D721Med (cell line): ENCODE data around the gene MEFV.
A peak's percentile ranks its signal among the peaks of the same experiment; 100 is the strongest.

ENCODE experiments used
- DNase-seq: peaks from one replicate; pipeline ENCODE4 v3.0.0; 2011; ENCODE audit warnings: low spot score; ENCODE audit not compliant: insufficient read length
- FAIRE-seq: peaks from 2 replicates; lab custom pipeline; 2011; peaks lifted over from hg19 to GRCh38; lab: Jason Lieb, UNC
- TF ChIP-seq, protein P1 (sequence below): IDR thresholded peaks from 2 replicates; pipeline ENCODE4 v1.5.1; 2012; ENCODE audit warnings: mild to moderate bottlenecking, control low read depth; ENCODE audit not compliant: insufficient read depth; ENCODE audit errors: missing control alignments

Gene MEFV

GRCh38 chr16:3292604-3293003 lies 36.2 kb upstream of the MEFV start:
- no peak for FAIRE-seq
- TF ChIP-seq, protein P1, sequence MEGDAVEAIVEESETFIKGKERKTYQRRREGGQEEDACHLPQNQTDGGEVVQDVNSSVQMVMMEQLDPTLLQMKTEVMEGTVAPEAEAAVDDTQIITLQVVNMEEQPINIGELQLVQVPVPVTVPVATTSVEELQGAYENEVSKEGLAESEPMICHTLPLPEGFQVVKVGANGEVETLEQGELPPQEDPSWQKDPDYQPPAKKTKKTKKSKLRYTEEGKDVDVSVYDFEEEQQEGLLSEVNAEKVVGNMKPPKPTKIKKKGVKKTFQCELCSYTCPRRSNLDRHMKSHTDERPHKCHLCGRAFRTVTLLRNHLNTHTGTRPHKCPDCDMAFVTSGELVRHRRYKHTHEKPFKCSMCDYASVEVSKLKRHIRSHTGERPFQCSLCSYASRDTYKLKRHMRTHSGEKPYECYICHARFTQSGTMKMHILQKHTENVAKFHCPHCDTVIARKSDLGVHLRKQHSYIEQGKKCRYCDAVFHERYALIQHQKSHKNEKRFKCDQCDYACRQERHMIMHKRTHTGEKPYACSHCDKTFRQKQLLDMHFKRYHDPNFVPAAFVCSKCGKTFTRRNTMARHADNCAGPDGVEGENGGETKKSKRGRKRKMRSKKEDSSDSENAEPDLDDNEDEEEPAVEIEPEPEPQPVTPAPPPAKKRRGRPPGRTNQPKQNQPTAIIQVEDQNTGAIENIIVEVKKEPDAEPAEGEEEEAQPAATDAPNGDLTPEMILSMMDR, result no peak
- no peak for DNase-seq

- no peak for FAIRE-seq
- TF ChIP-seq, protein P1, result no peak
- DNase-seq, result no peak
Observed at GRCh38 chr16:3289998-3290673, 33.7 kb upstream of the MEFV start.

- FAIRE-seq, result no peak
- TF ChIP-seq, protein P1, result no peak
- DNase-seq, result no peak
Observed at GRCh38 chr16:3285131-3285530, 28.7 kb upstream of the MEFV start.

GRCh38 chr16:3283543-3284447 lies 27.4 kb upstream of the MEFV start:
- FAIRE-seq (no peak), DNase-seq (no peak)
- TF ChIP-seq, protein P1, result no peak

DNA sequence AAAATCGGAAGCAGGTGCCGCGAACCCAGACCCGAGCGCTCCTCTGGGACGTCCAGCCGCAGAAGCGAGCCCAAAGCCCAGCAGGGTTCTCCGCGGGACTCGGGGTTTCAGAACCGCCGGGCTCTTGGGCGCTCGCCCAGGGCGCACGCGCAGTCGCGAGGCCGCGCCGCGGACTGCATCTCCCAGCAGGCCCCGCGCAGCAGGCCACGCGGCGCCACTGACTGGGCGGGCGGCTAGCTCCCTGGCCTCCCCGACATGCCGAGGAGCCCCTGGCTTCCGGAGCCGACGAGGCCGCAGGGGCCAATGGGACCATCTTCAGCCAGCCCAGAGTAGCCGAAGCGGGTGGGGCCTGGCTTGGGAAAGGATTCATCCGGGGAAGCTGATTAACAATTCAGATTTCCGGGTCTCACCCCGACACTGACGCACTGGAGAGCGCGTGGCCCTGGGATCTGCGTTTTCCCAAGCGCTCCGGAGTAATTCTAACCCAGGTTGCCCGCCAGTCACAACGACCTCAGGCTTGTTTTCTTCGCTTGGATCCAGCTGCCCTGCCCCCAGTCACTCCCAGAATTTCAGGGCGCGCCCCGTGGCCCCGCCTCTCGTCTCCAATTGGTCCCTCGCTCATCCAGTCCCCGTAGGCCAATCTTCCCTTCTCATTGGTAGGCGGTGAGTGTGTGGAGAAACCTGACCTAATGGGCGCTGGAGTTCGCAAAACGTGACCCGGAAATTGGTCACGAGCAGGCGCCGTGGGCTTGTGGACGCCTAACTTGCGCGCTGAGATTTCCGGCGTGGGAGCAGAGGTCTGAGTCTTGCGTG lies 26.5 kb upstream of the MEFV start, which contains the start of gene ZNF263:
ZNF263 (plus strand) TSS at position 762 of the 813 bp plus-strand sequence. CDS start 328 bp downstream, outside the sequence.
- DNase-seq, result peak; percentile 89
- TF ChIP-seq, protein P1, result no peak
- FAIRE-seq, result no peak

GRCh38 chr16:3282103-3282729 lies 25.8 kb upstream of the MEFV start:
- TF ChIP-seq, protein P1, result no peak
- DNase-seq, result no peak
- no peak for FAIRE-seq
